Lower leg skin (tissue), 3 donors: ENCODE measurements around the gene GPR45.

Source experiments
- CTCF ChIP-seq, 3 donors: fragments of 450-650 bp; IDR thresholded peaks; one replicate each; pipeline ENCODE4 v1.5.1; 2016; ENCODE audit warnings: antibody characterized with exemption in 3 of 3, mild to moderate bottlenecking in 3 of 3, moderate library complexity in 2 of 3
- POLR2A ChIP-seq, 2 donors: fragments of 450-650 bp; IDR thresholded peaks; one replicate each; pipeline ENCODE4 v1.6.1; 2016 to 2017; ENCODE audit warnings: antibody characterized with exemption in 2 of 2, mild to moderate bottlenecking in 1 of 2, moderate library complexity in 1 of 2

DNA sequence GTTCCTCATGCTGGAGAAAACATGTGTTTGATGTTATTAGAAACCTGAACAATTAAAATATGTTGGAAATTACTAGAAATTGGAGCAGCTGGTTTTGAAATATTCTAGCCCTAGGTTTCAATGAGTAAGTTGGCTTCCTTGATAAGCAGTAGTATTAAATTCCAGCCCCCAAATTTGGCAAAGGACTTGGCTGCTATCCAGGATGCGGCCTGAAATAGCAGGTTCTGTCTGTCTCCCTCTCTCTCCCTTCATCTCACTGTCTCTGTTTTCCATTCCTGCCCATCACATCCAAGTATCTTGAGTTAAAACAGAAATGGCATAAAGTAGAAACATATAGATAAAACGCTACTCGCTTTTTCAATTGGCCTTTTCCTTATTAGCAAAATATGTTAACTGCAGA lies 20.9 kb upstream of the GPR45 start:
- TF ChIP-seq CTCF (IDR thresholded peaks at IDR 0.05) (no peak), POLR2A (IDR thresholded peaks at IDR 0.05) (no peak)
